HL-60 (cell line): ENCODE measurements around the gene TNFRSF12A.
"Not testable (repeated sequence)": the region's sequence is repeated elsewhere in the genome, so short reads cannot be mapped to it uniquely, and the experiment has no call there.

Experiments
- DNase-seq, 2 experiments: peaks; one replicate each; pipeline ENCODE4 v3.0.0-alpha.2; 2010 to 2020; ENCODE audit warnings: low read depth in 1 of 2, low spot score in 1 of 2
- H3K27ac ChIP-seq: fragments of 250-450 bp; sonication (Bioruptor Pico); replicated peaks from 2 replicates; pipeline ENCODE4 v1.5.1; 2020; ENCODE audit warnings: mild to moderate bottlenecking, moderate library complexity
- H3K27me3 ChIP-seq: fragments of 250-450 bp; sonication (Bioruptor Pico); 2 replicates; pipeline ENCODE4 v1.5.1; 2021; ENCODE audit warnings: mild to moderate bottlenecking, moderate library complexity; ENCODE audit not compliant: insufficient read depth, poor library complexity, severe bottlenecking
- H3K4me3 ChIP-seq: replicated peaks from 2 replicates; pipeline ENCODE4 v1.5.1; 2011; ENCODE audit warnings: mild to moderate bottlenecking, control low read depth, low read length; ENCODE audit not compliant: insufficient read depth
- CTCF ChIP-seq: IDR thresholded peaks from one replicate; pipeline ENCODE4 v1.5.1; 2011; ENCODE audit warnings: low read length, control low read depth, inconsistent platforms; ENCODE audit not compliant: insufficient read depth
- GABPA ChIP-seq: IDR thresholded peaks from 2 replicates; pipeline ENCODE4 v1.6.1; 2012; ENCODE audit warnings: low read depth
- POLR2AphosphoS5 ChIP-seq: IDR thresholded peaks from 2 replicates; pipeline ENCODE4 v1.6.1; 2012; ENCODE audit warnings: low read depth
- SPI1 ChIP-seq: IDR thresholded peaks from 2 replicates; pipeline ENCODE4 v1.6.1; 2012; ENCODE audit warnings: low read depth, mild to moderate bottlenecking, borderline replicate concordance
- TF ChIP-seq, protein P1 (sequence below): IDR thresholded peaks from 2 replicates; pipeline ENCODE4 v1.6.1; 2012; ENCODE audit warnings: low read depth; ENCODE audit not compliant: insufficient replicate concordance

Gene TNFRSF12A

DNA sequence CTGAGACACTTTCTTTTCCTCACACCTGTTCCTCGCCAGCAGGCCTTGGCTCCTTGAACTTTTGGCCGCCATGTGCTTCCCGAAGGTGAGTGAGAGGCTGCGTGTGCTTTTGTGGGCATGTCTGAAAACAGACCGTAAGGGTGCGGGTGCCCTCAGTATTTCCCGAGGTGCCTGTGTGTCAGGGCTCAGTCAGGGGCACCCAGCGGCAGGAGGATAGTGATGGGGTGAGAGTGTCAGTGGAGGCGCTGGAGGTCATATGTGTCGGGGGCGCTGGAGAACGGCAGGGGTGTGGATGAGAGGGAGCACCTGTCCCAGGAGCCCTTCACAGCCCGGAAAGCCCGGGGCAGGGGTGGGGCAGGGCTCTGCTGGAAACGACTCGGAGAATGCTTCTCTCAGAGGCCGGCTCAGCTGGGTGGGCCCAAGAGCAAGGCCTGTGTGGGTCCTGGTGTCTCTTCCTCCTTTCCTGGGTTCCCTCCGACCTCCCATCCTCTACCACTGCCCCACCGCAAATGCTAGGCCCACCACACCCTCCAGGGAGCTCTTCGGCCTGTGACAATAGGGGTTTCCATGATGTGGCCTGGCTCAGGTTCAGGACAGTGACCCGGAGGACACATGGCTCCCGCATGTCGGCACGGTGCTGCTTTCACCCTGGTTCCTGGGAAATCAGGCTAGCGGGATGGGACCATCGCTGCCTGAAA is 45.7 kb downstream of the TNFRSF12A start:
- Histone ChIP-seq H3K4me3 (no peak overlapping the region), H3K27ac (no peak overlapping the region), H3K27me3 (no peaks in the 10 kb centered on the region)
- DNase-seq, result no peak
- no peak for TF ChIP-seq POLR2AphosphoS5
- TF ChIP-seq, protein P1, sequence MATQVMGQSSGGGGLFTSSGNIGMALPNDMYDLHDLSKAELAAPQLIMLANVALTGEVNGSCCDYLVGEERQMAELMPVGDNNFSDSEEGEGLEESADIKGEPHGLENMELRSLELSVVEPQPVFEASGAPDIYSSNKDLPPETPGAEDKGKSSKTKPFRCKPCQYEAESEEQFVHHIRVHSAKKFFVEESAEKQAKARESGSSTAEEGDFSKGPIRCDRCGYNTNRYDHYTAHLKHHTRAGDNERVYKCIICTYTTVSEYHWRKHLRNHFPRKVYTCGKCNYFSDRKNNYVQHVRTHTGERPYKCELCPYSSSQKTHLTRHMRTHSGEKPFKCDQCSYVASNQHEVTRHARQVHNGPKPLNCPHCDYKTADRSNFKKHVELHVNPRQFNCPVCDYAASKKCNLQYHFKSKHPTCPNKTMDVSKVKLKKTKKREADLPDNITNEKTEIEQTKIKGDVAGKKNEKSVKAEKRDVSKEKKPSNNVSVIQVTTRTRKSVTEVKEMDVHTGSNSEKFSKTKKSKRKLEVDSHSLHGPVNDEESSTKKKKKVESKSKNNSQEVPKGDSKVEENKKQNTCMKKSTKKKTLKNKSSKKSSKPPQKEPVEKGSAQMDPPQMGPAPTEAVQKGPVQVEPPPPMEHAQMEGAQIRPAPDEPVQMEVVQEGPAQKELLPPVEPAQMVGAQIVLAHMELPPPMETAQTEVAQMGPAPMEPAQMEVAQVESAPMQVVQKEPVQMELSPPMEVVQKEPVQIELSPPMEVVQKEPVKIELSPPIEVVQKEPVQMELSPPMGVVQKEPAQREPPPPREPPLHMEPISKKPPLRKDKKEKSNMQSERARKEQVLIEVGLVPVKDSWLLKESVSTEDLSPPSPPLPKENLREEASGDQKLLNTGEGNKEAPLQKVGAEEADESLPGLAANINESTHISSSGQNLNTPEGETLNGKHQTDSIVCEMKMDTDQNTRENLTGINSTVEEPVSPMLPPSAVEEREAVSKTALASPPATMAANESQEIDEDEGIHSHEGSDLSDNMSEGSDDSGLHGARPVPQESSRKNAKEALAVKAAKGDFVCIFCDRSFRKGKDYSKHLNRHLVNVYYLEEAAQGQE, result no peak
- no peak for TF ChIP-seq GABPA
- no peak for TF ChIP-seq CTCF
- TF ChIP-seq SPI1, result no peak

GRCh38 chr16:3066440-3066748 is 46.2 kb downstream of the TNFRSF12A start:
- DNase-seq, result no peak
- Histone ChIP-seq H3K4me3 (no peak overlapping the region), H3K27ac (no peak overlapping the region), H3K27me3 (no peaks in the 10 kb centered on the region)
- TF ChIP-seq CTCF, result no peak
- no peak for TF ChIP-seq GABPA
- TF ChIP-seq, protein P1, result no peak
- TF ChIP-seq POLR2AphosphoS5, result no peak
- no peak for TF ChIP-seq SPI1

GRCh38 chr16:3068487-3068886 is 48.3 kb downstream of the TNFRSF12A start:
- no peak for TF ChIP-seq POLR2AphosphoS5
- no peak for TF ChIP-seq GABPA
- TF ChIP-seq SPI1, result no peak
- TF ChIP-seq, protein P1, result no peak
- no peak for TF ChIP-seq CTCF
- Histone ChIP-seq H3K4me3 (no peak overlapping the region), H3K27ac (no peak overlapping the region), H3K27me3 (no peaks in the 10 kb centered on the region)
- DNase-seq, result no peak

DNA sequence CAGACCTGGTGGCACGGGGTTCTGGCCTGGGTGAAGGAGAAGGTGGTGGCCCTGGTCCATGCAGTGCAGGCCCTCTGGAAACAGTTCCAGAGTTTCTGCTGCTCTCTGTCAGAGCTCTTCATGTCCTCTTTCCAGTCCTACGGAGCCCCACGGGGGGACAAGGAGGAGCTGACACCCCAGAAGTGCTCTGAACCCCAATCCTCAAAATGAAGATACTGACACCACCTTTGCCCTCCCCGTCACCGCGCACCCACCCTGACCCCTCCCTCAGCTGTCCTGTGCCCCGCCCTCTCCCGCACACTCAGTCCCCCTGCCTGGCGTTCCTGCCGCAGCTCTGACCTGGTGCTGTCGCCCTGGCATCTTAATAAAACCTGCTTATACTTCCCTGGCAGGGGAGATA is 49.0 kb downstream of the TNFRSF12A start:
- not testable (repeated sequence) for H3K4me3 ChIP-seq, H3K27ac ChIP-seq, DNase-seq, H3K27me3 ChIP-seq
